HepG2 (cell line): ENCODE results near the gene CRIP1. TPM values are rescaled to one million over a fixed set of nuclear protein-coding genes. Genes with fewer than 3 reads are reported as not detected.
A peak's percentile ranks its signal among the peaks of the same experiment; 100 is the strongest.

Experiments used
- BRCA1 ChIP-seq: sonication (generic); formaldehyde crosslinking; IDR thresholded peaks from 2 replicates; pipeline ENCODE4 v1.4.0; 2020; ENCODE audit warnings: missing genetic modification reagents
- CEBPB ChIP-seq: IDR thresholded peaks from 2 replicates; pipeline ENCODE4 v1.6.1; 2011; ENCODE audit warnings: low read depth, low read length, improper control_type of control experiment, borderline replicate concordance
- CSRNP1 ChIP-seq: sonication (generic); formaldehyde crosslinking; IDR thresholded peaks from 2 replicates; pipeline ENCODE4 v1.8.1; 2023; ENCODE audit warnings: mild to moderate bottlenecking, missing genetic modification reagents
- NFE2L1 ChIP-seq: sonication (generic); formaldehyde crosslinking; IDR thresholded peaks from 2 replicates; pipeline ENCODE4 v1.4.0; 2020; ENCODE audit warnings: missing genetic modification reagents, mild to moderate bottlenecking, borderline replicate concordance
- RFX3 ChIP-seq: IDR thresholded peaks from 2 replicates; pipeline ENCODE4 v1.6.1; 2016; ENCODE audit warnings: missing biosample characterization, missing genetic modification reagents
- SRF ChIP-seq: IDR thresholded peaks from 2 replicates; pipeline ENCODE4 v1.6.1; 2011; ENCODE audit warnings: mild to moderate bottlenecking, low read depth, low read length, moderate library complexity
- TBL1XR1 ChIP-seq: fragments of 150-350 bp; IDR thresholded peaks from 2 replicates; pipeline ENCODE4 v1.6.1; 2014; ENCODE audit warnings: borderline replicate concordance, low read length; ENCODE audit not compliant: partially characterized antibody
- WIZ ChIP-seq: sonication (generic); formaldehyde crosslinking; IDR thresholded peaks from 2 replicates; pipeline ENCODE4 v1.5.1; 2020; ENCODE audit warnings: mild to moderate bottlenecking, missing genetic modification reagents
- ZBTB1 ChIP-seq: sonication (generic); formaldehyde crosslinking; IDR thresholded peaks from 2 replicates; pipeline ENCODE4 v1.4.0; 2020; ENCODE audit warnings: missing genetic modification reagents, borderline replicate concordance
- ZFP36L1 ChIP-seq: sonication (generic); formaldehyde crosslinking; IDR thresholded peaks from 2 replicates; pipeline ENCODE4 v1.8.0; 2022; ENCODE audit warnings: mild to moderate bottlenecking, missing genetic modification reagents, moderate library complexity
- ZNF20 ChIP-seq: sonication (generic); formaldehyde crosslinking; IDR thresholded peaks from 2 replicates; pipeline ENCODE4 v1.4.0; 2020; ENCODE audit warnings: mild to moderate bottlenecking, moderate library complexity, missing genetic modification reagents
- ZNF264 ChIP-seq: sonication (generic); formaldehyde crosslinking; IDR thresholded peaks from 2 replicates; pipeline ENCODE4 v1.4.0; 2020; ENCODE audit warnings: missing genetic modification reagents
- ZUFSP ChIP-seq: sonication (generic); formaldehyde crosslinking; IDR thresholded peaks from 2 replicates; pipeline ENCODE4 v1.9.0; 2021; ENCODE audit warnings: missing genetic modification reagents, mild to moderate bottlenecking, borderline replicate concordance
- ZZZ3 ChIP-seq: sonication (generic); formaldehyde crosslinking; IDR thresholded peaks from 2 replicates; pipeline ENCODE4 v1.4.0; 2020; ENCODE audit warnings: missing genetic modification reagents, mild to moderate bottlenecking, borderline replicate concordance
- polyA plus RNA-seq, 8 experiments: library from polyadenylated mRNA; depleted of rRNA in 3 of 8; stranded (reverse) in 7 of 8; unstranded in 1 of 8; fragments of >200 nt; fragmentation: Illumina TruSeq in 4 of 8; extraction: Trizol in 4 of 8; gene quantifications; 2 replicates each; pipeline versions ENCODE4 v1.2.1 to v1.2.3, GENCODE V29; 2011 to 2016; ENCODE audit warnings: low read depth in 4 of 8, missing spikeins in 1 of 8, mixed read lengths in 1 of 8; ENCODE audit not compliant: insufficient read depth in 1 of 8
- total RNA-seq, 5 experiments: library from RNA; depleted of rRNA; stranded (reverse); fragments of >200 nt; fragmentation: Illumina TruSeq; extraction: Trizol; gene quantifications; 2 replicates each; pipeline ENCODE4 v1.2.3, GENCODE V29; 2016; ENCODE audit warnings: low read depth in 1 of 5
- TF ChIP-seq, protein P1 (sequence below): sonication (generic); formaldehyde crosslinking; IDR thresholded peaks from 2 replicates; pipeline ENCODE4 v1.8.1; 2022; ENCODE audit warnings: low read depth, mild to moderate bottlenecking, missing genetic modification reagents
- TF ChIP-seq, protein P2 (sequence below): sonication (generic); formaldehyde crosslinking; IDR thresholded peaks from 2 replicates; pipeline ENCODE4 v1.4.0; 2020; ENCODE audit warnings: missing genetic modification reagents, borderline replicate concordance
- TF ChIP-seq, protein P3 (sequence below): sonication (generic); formaldehyde crosslinking; IDR thresholded peaks from 2 replicates; pipeline ENCODE4 v1.8.0; 2022; ENCODE audit warnings: mild to moderate bottlenecking, missing genetic modification reagents, borderline replicate concordance
- TF ChIP-seq, protein P4 (sequence below): sonication (generic); formaldehyde crosslinking; IDR thresholded peaks from 2 replicates; pipeline ENCODE4 v1.4.0; 2020; ENCODE audit warnings: mild to moderate bottlenecking, missing genetic modification reagents

CRIP1 gene
- total and polyA plus RNA-seq, 2 of the 13 experiments (the other 11 are each of a cell fraction or from before 2014, with no cell fraction given), result 53.9 to 59.5 TPM

- TF ChIP-seq, protein P1, sequence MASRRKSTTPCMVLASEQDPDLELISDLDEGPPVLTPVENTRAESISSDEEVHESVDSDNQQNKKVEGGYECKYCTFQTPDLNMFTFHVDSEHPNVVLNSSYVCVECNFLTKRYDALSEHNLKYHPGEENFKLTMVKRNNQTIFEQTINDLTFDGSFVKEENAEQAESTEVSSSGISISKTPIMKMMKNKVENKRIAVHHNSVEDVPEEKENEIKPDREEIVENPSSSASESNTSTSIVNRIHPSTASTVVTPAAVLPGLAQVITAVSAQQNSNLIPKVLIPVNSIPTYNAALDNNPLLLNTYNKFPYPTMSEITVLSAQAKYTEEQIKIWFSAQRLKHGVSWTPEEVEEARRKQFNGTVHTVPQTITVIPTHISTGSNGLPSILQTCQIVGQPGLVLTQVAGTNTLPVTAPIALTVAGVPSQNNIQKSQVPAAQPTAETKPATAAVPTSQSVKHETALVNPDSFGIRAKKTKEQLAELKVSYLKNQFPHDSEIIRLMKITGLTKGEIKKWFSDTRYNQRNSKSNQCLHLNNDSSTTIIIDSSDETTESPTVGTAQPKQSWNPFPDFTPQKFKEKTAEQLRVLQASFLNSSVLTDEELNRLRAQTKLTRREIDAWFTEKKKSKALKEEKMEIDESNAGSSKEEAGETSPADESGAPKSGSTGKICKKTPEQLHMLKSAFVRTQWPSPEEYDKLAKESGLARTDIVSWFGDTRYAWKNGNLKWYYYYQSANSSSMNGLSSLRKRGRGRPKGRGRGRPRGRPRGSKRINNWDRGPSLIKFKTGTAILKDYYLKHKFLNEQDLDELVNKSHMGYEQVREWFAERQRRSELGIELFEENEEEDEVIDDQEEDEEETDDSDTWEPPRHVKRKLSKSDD (CRISPR knock-in tag), result peak; percentile 44; the same call in 1 of the 2 replicates
- TF ChIP-seq ZFP36L1 (CRISPR knock-in tag) (peak; percentile 82; the same call in 1 of the 2 replicates), RFX3 (CRISPR knock-in tag) (no peak), ZNF264 (CRISPR knock-in tag) (no peak), BRCA1 (CRISPR knock-in tag) (no peak), ZUFSP (no peak), ZBTB1 (CRISPR knock-in tag) (no peak), CSRNP1 (peak; percentile 84; the same call in 1 of the 2 replicates), CEBPB (no peak), SRF (no peak), ZZZ3 (CRISPR knock-in tag) (no peak), ZNF20 (CRISPR knock-in tag) (no peak), WIZ (no peak), TBL1XR1 (no peak), NFE2L1 (no peak)
- TF ChIP-seq, protein P2, sequence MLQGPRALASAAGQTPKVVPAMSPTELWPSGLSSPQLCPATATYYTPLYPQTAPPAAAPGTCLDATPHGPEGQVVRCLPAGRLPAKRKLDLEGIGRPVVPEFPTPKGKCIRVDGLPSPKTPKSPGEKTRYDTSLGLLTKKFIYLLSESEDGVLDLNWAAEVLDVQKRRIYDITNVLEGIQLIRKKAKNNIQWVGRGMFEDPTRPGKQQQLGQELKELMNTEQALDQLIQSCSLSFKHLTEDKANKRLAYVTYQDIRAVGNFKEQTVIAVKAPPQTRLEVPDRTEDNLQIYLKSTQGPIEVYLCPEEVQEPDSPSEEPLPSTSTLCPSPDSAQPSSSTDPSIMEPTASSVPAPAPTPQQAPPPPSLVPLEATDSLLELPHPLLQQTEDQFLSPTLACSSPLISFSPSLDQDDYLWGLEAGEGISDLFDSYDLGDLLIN, result no peak
- TF ChIP-seq, protein P3, sequence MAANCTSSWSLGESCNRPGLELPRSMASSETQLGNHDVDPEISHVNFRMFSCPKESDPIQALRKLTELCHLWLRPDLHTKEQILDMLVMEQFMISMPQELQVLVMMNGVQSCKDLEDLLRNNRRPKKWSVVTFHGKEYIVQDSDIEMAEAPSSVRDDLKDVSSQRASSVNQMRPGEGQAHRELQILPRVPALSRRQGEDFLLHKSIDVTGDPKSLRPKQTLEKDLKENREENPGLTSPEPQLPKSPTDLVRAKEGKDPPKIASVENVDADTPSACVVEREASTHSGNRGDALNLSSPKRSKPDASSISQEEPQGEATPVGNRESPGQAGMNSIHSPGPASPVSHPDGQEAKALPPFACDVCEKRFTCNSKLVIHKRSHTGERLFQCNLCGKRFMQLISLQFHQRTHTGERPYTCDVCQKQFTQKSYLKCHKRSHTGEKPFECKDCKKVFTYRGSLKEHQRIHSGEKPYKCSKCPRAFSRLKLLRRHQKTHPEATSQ (CRISPR knock-in tag), result no peak
- TF ChIP-seq, protein P4, sequence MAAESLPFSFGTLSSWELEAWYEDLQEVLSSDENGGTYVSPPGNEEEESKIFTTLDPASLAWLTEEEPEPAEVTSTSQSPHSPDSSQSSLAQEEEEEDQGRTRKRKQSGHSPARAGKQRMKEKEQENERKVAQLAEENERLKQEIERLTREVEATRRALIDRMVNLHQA, result no peak
Observed at GRCh38 chr14:105495990-105496830, 9.5 kb downstream of the CRIP1 start (continued).
